Measurements from ENCODE around the gene MICB. TPM values are rescaled to one million over a fixed set of nuclear protein-coding genes. Genes with fewer than 3 reads are reported as not detected.

MICB gene
- total and polyA plus RNA-seq, 9 of the 15 experiments (the other 6 are each of a cell fraction or from before 2014, with no cell fraction given): 13.3 to 34.5 (median 19.8) TPM

- H3K4me3 ChIP-seq: no peak overlapping the region
- in situ Hi-C loops (cut with MboI): loop anchor here (5.0 kb wide), 1 partner anchor 112 kb away; no protein-coding TSS in a partner anchor
- ChIA-PET POLR2A (no interaction called here), CTCF (ENCODE audit: low intra/inter-chr PET ratio) (interaction anchor here (0.6 to 1.0 kb wide), 2 partner anchors 108 to 1159 kb away, joined by 4 read pairs; no protein-coding TSS in a partner anchor)
- H3K4me1 ChIP-seq (replicated peaks in 1 of 2; ENCODE audit: control insufficient read depth in 2 of 2, insufficient read depth in 2 of 2, low read length in 2 of 2): peaks cover 22 to 32% of the 10 kb centered on the region in 2 experiments; a peak in 4 of 5 replicates
- no peaks in the 10 kb centered on the region for H4K20me1 ChIP-seq (replicated peaks; ENCODE audit: control insufficient read depth, insufficient read depth, low read length)
- 15% methylated on average over 15 of the region's 16 CpGs for WGBS (ENCODE audit: insufficient coverage, low coverage, missing lambda C conversion rate)
- intact Hi-C loops (cut with micrococcal nuclease): loop anchor here (5.0 kb wide), 1 partner anchor 37 kb away; the partner anchor contains the start of gene MCCD1
- peak overlapping the region; percentile 61 for H3K4me2 ChIP-seq (ENCODE audit: insufficient read depth, low read length)
- no peaks in the 10 kb centered on the region for H3K36me3 ChIP-seq (ENCODE audit: control insufficient read depth, insufficient read depth, low read length)
- no TSS peak for BruUV-seq (replicated peaks)
- H3K9ac ChIP-seq (ENCODE audit: insufficient read depth in 1 of 2, low read depth in 2 of 2, low read length in 2 of 2): peak overlapping the region; percentile 23 to 80
- no peaks in the 10 kb centered on the region for H3K27me3 ChIP-seq (ENCODE audit: control insufficient read depth in 2 of 2, insufficient read depth in 2 of 2, low read length in 2 of 2)
- peak in 3 of 4 experiments; percentile 43 to 82 (median 59) for DNase-seq (ENCODE audit: extremely low read depth in 1 of 4, low spot score in 3 of 4)
- no peak overlapping the region for H3K27ac ChIP-seq (ENCODE audit: extremely low read depth, low read depth, low read length)
- ATAC-seq: no peak
- peak overlapping the region; percentile 84 for H2AFZ ChIP-seq (ENCODE audit: low read depth, low read length)
- H3K9me3 ChIP-seq (replicated peaks; ENCODE audit: control insufficient read depth, insufficient read depth, low read depth, low read length): no peaks in the 10 kb centered on the region
- H3K9me1 ChIP-seq (ENCODE audit: control insufficient read depth, insufficient read depth, low read length): no peaks in the 10 kb centered on the region
- FAIRE-seq: no peak
- H3K79me2 ChIP-seq (ENCODE audit: control insufficient read depth, insufficient read depth, low read length): peaks cover 9% of the 10 kb centered on the region; the same call in 2 of the 3 replicates
- TF ChIP-seq KAT7 (CRISPR knock-in tag; IDR thresholded peaks at IDR 0.05; ENCODE audit: borderline replicate concordance) (no peak), NFIX (CRISPR knock-in tag; IDR thresholded peaks at IDR 0.05; ENCODE audit: low read depth) (no peak), MBD2 (IDR thresholded peaks at IDR 0.05; ENCODE audit: borderline replicate concordance, low read depth) (peak; percentile 60; the same call in 1 of the 2 replicates), ZNF75A (CRISPR knock-in tag; IDR thresholded peaks at IDR 0.05) (no peak), SREBF1 (IDR thresholded peaks at IDR 0.05; ENCODE audit: borderline replicate concordance, low read depth, low read length) (no peak), FOXJ2 (tag; IDR thresholded peaks at IDR 0.05) (no peak), MAFK (IDR thresholded peaks at IDR 0.05; ENCODE audit: low read length) (no peak), FOXJ3 (CRISPR knock-in tag; IDR thresholded peaks at IDR 0.05) (no peak), ZNF780A (CRISPR knock-in tag; IDR thresholded peaks at IDR 0.05) (no peak), HDAC1 (IDR thresholded peaks at IDR 0.05) (peak in 1 of 2 experiments; percentile 80; a peak in 2 of 4 replicates), ZNF354B (CRISPR knock-in tag; IDR thresholded peaks at IDR 0.05) (no peak), TCF3 (CRISPR knock-in tag; IDR thresholded peaks at IDR 0.05) (peak; percentile 73), COPS2 (conservative IDR thresholded peaks at IDR 0.05) (no peak), KDM1A (IDR thresholded peaks at IDR 0.05) (peak in 1 of 2 experiments; percentile 38; a peak in 1 of 4 replicates), HDAC8 (tag; IDR thresholded peaks at IDR 0.05) (no peak), GTF2F1 (IDR thresholded peaks at IDR 0.05; ENCODE audit: low read depth, low read length) (no peak), ZNF766 (CRISPR knock-in tag; conservative IDR thresholded peaks at IDR 0.05) (no peak)
- TF ChIP-seq, protein P1, sequence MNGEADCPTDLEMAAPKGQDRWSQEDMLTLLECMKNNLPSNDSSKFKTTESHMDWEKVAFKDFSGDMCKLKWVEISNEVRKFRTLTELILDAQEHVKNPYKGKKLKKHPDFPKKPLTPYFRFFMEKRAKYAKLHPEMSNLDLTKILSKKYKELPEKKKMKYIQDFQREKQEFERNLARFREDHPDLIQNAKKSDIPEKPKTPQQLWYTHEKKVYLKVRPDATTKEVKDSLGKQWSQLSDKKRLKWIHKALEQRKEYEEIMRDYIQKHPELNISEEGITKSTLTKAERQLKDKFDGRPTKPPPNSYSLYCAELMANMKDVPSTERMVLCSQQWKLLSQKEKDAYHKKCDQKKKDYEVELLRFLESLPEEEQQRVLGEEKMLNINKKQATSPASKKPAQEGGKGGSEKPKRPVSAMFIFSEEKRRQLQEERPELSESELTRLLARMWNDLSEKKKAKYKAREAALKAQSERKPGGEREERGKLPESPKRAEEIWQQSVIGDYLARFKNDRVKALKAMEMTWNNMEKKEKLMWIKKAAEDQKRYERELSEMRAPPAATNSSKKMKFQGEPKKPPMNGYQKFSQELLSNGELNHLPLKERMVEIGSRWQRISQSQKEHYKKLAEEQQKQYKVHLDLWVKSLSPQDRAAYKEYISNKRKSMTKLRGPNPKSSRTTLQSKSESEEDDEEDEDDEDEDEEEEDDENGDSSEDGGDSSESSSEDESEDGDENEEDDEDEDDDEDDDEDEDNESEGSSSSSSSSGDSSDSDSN (IDR thresholded peaks at IDR 0.05; ENCODE audit: borderline replicate concordance in 1 of 2, low read depth in 2 of 2, low read length in 2 of 2): no peak
- TF ChIP-seq, protein P2, sequence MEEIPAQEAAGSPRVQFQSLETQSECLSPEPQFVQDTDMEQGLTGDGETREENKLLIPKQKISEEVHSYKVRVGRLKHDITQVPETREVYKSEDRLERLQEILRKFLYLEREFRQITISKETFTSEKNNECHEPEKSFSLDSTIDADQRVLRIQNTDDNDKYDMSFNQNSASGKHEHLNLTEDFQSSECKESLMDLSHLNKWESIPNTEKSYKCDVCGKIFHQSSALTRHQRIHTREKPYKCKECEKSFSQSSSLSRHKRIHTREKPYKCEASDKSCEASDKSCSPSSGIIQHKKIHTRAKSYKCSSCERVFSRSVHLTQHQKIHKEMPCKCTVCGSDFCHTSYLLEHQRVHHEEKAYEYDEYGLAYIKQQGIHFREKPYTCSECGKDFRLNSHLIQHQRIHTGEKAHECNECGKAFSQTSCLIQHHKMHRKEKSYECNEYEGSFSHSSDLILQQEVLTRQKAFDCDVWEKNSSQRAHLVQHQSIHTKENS (CRISPR knock-in tag; IDR thresholded peaks at IDR 0.05): no peak
Observed at GRCh38 chr6:31490115-31490873, 7.7 kb upstream of the MICB start.

Measured in K562 (cell line).